Gastrocnemius medialis (tissue), 4 donors: ENCODE results near the gene NKTR.
A peak's percentile ranks its signal among the peaks of the same experiment; 100 is the strongest.

Experiments used
- CTCF ChIP-seq, 5 experiments: fragments of 450-650 bp in 3 of 5; fragments of 200-600 bp in 2 of 5; sonication (generic) in 2 of 5; IDR thresholded peaks in 4 of 5; conservative IDR thresholded peaks in 1 of 5; 1 replicate in 4 of 5; 2 replicates in 1 of 5; pipeline ENCODE4 v1.5.1; 2016 to 2019; ENCODE audit warnings: antibody characterized with exemption in 5 of 5, mild to moderate bottlenecking in 3 of 5, moderate library complexity in 3 of 5
- POLR2A ChIP-seq, 2 donors: fragments of 450-650 bp; IDR thresholded peaks; one replicate each; pipeline ENCODE4 v1.6.1; 2017; ENCODE audit warnings: antibody characterized with exemption in 2 of 2, mild to moderate bottlenecking in 2 of 2, moderate library complexity in 2 of 2

- TF ChIP-seq CTCF (IDR thresholded peaks at IDR 0.05 in 4 of 5, conservative IDR thresholded peaks at IDR 0.05 in 1 of 5) (peak in 2 of 5 experiments; percentile 20 to 39), POLR2A (IDR thresholded peaks at IDR 0.05) (no peak)
Observed at GRCh38 chr3:42600958-42601675, 631 bp downstream of the NKTR start.
